Stimulated activated CD4-positive, alpha-beta T cell treated with anti-CD3 and anti-CD28 coated beads, TNF-alpha, amount 100 ng/mL, for 48 hours (primary cell): ENCODE results near the gene NALCN.
"Not testable (repeated sequence)": the region's sequence is repeated elsewhere in the genome, so short reads cannot be mapped to it uniquely, and the experiment has no call there.

Experiments
- DNase-seq, 3 donors: peaks; one replicate each; pipeline ENCODE4 v3.0.0-alpha.2; 2020; ENCODE audit warnings: low read depth in 3 of 3

The NALCN gene

DNA sequence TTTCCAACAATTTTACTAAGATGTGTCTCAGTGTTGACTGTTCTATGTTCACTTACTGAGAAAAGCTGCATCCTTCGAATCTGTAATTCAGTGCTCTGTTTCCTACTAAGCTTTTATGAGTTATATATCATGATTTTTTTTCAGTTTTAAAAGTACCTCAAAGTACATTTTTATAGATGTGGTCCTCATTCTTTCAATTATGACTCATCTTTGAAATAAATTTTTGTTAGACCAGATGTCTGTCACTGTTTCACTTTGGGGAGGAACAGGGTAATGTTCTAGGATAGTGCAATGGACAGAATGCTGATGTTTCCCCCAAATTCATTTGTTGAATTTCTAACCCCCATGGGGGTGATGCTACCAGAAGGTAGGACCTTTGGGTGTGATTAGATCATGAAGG is 74.8 kb downstream of the NALCN start:
- DNase-seq: no peak

DNA sequence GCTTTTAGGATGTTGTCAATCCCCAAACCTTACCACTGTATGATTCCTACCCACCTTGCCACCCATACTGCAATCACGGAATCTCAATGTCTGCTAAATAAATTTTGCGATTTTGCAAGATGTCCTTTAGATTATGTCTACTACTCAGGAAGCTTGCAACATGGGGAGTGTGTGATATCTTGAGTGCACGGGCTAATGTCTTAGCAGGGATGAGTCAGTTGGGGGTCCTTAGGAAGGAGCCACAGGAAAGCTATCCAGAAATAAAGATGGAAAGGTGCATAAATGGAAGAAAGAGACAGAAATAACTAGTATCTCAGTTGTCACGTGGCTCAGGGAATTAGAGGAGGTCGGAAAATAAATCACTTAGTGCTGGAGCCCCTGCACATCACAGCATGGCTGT is 77.1 kb downstream of the NALCN start:
- DNase-seq: no peak

DNA sequence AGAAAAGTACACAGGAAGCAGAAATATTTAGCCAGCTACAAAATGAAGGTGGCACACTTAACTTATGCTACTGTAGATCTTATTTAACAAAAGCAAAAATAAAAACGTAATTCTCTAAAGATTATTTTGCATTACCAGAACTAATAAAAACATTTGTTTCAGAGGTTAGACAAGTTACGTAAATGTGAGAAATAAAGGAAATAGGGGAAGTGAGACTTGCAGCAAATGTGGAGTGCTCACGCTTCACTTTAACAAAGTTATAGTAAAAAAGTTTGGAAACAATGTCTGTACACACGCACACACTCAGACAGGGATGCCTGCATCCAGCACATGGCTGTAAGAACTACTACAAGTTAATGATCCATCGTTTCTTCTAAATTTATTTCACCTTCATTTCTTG is 83.7 kb downstream of the NALCN start:
- DNase-seq: no peak

DNA sequence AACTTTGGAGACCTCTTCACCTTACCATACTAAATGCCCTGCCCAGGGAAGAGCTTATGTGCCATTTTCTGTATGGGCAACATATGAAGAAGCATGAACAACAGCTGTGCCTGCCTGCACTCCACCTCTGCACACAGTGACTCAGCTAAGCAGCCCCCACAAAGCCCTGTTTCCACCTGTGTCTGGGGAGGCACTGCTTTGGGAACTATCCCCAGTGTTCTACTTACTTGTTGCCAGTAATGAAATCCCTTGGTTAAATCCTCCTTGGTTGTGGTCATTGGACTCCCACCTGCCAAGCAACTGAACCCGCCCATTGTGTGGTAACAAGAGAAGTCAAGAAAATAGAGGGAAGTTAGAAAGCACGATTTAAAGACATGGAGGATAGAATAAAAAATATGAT is 84.6 kb downstream of the NALCN start:
- no peak for DNase-seq

DNA sequence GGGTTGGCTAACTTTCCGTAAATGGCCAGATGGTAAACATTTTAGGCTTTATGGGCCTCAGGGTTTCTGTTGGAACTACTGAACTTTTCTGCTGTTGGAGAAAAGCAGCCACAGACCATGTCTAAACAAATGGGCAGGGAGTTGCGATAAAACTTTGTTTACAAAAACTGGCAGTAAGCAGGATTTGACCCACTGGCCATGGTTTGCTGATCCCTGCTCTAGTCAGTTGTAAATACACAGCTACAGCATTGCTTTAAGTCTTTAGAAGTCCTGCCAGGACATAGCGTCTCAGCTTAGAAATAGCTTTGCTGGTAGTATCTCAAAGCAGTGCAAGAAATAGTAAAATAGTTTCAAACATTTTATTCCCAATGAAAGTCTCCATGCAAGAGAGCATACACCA is 88.4 kb downstream of the NALCN start:
- DNase-seq: no peak

DNA sequence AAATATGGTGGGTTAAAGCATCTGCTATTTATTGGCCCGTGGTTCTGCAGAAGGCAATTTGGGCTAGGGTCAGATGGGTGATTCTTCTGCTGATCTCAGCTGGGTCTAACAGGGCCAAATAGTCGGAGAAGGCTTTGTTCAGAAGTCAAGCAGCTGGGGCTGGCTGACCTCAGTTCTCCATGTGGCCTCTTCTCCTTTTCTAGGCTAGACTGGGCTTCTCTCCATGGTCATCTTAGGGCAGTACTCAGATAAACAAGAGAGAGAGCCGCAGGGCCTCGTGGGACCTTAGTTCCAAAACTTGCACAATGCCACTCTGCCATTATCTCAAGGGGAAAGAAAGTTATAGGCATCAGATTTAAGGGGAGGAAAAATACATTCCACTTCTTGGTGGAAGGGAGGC is 89.6 kb downstream of the NALCN start:
- no peak for DNase-seq

GRCh38 chr13:101325423-101325822 is 90.9 kb downstream of the NALCN start:
- no peak for DNase-seq

- DNase-seq: no peak
Observed at GRCh38 chr13:101323601-101324000, 92.7 kb downstream of the NALCN start.

- DNase-seq: no peak
Observed at GRCh38 chr13:101317986-101318523, 98.3 kb downstream of the NALCN start.

DNA sequence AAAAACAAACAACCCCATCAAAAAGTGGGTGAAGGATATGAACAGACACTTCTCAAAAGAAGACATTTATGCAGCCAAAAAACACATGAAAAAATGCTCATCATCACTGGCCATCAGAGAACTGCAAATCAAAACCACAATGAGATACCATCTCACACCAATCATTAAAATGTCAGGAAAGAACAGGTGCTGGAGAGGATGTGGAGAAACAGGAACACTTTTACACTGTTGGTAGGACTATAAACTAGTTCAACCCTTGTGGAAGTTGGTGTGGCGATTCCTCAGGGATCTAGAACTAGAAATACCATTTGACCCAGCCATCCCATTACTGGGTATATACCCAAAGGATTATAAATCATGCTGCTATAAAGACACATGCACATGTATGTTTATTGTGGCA is 102.8 kb downstream of the NALCN start:
- not testable (repeated sequence) for DNase-seq

DNA sequence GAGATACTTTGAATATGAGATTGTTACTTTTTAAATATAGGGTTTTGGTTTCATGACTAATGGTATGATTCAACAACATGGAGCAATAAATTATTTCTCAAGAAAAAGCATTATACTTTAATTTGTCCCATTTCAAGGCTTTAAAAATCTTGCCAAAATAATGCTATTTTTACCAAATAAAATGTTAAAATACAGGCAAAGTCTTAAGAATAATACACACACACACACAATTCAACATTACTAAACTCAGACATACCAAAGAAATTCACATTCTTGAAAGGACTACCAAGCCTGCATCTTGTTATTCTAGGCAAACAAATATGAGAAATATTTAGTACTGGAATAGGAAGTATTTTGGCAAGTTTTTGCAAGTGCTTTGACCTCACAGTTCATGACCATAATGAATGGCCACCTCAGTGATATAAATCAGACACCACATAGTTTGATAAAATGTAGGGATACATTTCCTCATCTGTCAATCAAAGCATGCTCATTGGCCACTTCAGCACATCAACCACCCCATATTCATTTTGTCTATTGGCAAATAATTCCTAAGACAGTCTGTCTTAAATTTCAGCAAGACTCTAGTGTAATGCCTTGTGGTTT is 107.2 kb downstream of the NALCN start:
- no peak for DNase-seq

GRCh38 chr13:101308247-101309013 is 107.9 kb downstream of the NALCN start:
- no peak for DNase-seq

DNA sequence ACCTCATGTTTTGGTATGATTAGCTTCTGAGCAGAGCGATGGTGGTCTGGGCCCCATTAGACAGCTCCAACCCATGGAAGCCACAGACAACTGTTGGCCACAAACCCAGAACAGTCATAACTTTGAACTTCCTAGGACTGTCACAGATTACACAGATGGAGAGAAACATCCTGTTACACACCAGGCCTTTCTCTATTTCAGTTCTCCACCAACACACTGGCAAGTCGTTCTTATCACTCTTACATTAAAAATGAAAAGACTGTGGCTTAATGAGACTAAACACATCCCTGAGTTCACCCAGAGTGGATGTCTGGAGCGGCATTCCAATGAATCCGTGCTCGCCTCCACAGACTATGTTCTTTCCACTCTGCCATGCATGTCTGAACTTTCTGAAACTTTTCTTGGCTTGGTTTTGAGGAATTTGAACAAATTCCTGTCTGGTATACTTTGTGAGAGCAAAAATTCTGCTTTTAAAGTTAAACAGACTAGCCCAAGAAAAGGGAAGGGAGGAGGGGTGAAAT is 109.1 kb downstream of the NALCN start:
- DNase-seq: no peak

GRCh38 chr13:101306773-101307172 is 109.5 kb downstream of the NALCN start:
- DNase-seq: no peak

DNA sequence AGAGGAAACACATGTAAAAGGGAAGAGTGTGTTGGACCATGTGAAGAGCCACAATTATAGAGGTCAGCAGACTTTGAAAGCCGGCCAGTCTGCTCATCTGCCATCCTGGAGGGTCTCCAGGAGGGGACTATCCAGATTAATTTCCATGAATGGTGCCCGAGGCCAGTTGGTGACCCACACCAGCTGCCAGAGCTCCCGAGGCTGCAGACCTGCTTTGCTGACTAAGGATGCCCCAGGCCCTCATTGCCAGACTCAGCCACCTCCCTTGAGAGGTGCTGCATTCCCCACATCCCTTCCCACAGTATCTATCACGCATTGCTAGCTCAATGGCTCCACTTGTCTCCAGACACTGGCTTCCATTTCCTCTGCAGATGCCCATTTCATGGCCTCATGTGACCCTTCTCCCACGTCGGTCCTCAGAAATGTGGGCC is 110.3 kb downstream of the NALCN start:
- DNase-seq: no peak

DNA sequence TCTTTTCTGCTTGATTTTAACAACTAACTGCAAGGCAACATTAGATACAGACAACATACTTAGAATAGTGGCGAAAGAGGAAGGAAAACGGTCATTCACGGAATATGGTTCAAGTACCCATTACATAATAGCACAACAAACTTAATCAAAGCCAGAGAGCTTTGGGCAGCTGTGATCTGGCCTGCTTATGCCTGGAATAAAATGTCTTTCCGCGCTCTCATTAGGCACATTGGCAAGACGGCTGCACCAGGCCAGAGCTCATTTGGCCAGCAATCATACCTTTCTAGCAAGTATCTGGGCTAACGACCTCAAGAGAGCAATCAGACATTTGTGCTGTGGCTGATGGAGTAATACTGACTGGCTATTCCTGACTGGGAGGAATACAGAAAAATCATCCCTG is 112.8 kb downstream of the NALCN start:
- DNase-seq: no peak

DNA sequence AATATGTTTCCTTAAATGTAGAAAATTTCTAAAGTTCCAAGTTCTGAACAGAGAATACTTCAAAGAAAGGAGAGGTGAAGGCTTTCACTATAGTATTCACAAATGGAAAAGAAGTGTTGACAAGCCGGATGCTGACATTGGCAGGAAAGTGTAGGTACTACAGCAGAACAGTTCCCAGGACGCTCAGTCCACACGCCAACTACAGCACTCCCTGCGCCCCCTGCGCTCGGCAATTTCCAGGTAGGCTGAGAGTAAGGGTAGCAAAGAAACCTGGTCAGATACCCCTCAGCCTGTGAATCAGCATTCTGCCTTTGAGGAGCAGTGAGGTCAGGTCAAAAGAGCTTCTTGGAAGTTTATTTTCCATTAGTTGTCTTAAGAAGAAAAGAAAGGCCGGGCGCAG is 115.3 kb downstream of the NALCN start:
- no peak for DNase-seq

DNA sequence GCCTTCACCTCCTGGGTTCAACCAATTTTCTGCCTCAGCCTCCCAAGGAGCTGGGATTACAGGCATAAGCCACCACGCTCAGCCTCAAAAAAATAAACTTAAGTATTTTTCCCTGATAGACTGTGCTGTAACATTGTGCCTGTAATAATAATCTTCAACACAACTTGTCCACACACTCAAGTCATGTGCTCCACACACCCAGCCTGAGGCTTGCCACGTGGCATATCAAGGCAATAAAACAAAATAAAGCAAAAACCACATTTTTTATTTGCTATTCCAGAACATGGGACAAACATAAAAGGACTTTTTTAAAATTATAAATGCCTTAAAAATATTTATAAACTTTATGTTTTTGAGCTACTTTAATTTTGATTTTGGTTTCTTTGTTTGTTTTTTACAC is 115.8 kb downstream of the NALCN start:
- no peak for DNase-seq

DNA sequence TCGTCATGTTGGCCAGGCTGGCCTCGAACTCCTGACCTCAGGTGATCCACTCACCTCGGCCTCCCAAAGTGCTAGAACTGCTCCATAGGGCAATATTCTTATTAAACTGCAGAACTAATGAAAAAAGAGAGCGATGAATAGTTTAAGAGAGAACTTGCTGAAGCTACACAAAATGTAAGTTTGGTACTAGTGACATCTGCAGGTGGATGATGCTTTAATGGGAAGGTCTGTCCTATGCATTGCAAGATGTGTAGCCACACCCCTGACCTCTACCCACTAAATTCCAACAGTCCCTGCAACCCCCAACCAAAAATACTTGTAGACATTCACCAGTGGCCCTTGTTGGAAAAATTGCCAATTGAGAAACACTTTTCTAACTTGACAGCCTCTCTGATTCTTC is 117.8 kb downstream of the NALCN start:
- no peak for DNase-seq

DNA sequence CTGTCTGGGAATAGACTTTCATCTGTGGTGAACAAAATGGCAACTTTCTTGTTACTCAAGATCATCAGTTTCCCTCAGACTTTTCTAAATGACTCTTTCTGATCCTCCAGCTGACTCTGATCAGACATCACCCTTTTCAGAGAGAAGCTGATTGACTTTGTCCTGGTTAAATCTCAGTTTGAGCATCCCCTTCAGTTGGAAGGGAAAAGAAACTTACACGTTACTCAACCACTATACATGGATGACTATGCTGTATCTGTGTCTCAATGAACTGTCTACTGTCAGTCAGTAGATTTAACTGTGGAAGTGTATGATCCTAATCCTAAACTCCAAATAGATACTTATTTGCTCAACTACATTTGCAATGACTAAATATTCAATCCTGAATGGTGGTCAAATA is 118.5 kb downstream of the NALCN start:
- no peak for DNase-seq

- DNase-seq: no peak
Observed at GRCh38 chr13:101292711-101293110, 123.6 kb downstream of the NALCN start.

GRCh38 chr13:101291646-101292515 is 124.4 kb downstream of the NALCN start:
- no peak for DNase-seq
